Inflammatory macrophage (primary cell): Measurements from ENCODE around the gene KRTAP9-6.
"Not testable (repeated sequence)": the region's sequence is repeated elsewhere in the genome, so short reads cannot be mapped to it uniquely, and the experiment has no call there.

Experiments used
- DNase-seq, 2 donors: peaks; one replicate each; pipeline ENCODE4 v3.0.0-alpha.2; 2020 to 2022
- total RNA-seq, 18 experiments: gene quantifications; one replicate each; lab custom pipeline; 2026; ENCODE audit warnings: mixed read lengths in 6 of 18, inconsistent platforms in 2 of 18; lab: John Stamatoyannopoulos, UW

The KRTAP9-6 gene, protein sequence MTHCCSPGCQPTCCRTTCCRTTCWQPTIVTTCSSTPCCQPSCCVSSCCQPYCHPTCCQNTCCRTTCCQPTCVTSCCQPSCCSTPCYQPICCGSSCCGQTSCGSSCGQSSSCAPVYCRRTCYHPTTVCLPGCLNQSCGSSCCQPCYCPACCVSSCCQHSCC
- total RNA-seq, result 0 reads per million in 18 experiments

DNA sequence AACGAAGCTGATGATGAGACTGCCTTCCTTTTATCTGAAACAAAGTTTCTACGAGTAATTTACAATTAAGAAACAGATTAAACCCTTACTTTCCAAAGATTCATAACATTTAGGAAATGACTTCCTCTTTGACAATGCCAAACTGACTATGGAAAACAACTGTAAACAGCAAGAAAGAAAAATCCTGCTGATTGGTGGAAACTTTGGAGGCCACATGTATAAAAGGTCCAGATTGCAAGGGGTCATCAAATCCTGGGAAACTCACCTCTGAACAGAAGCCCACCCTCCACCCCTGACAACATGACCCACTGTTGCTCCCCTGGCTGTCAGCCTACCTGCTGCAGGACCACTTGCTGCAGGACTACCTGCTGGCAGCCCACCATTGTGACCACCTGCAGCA, at the start of gene KRTAP9-6:
TSS of gene KRTAP9-6 (plus strand) at position 301 of the 400 bp plus-strand sequence. CDS start at position 301, 0 bp downstream.
- DNase-seq, result no peak

DNA sequence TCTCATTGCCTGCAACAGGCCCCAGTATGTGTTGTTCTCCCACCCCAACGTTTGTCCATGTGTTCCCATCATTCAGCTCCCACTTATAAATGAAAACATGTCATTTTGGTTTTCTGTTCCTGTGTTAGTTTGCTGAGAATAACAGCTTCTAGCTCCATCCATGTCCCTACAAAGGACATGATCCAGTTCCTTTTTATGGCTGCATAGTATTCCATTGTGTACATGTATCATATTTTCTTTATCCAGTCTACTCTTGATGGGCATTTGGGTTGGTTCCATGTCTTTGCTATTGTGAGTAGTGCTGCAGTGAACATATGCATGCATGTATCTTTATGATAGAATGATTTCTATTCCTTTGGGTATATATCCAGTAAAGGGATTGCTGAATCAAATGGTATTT, 49.5 kb upstream of the KRTAP9-6 start:
- DNase-seq, result no peak

DNA sequence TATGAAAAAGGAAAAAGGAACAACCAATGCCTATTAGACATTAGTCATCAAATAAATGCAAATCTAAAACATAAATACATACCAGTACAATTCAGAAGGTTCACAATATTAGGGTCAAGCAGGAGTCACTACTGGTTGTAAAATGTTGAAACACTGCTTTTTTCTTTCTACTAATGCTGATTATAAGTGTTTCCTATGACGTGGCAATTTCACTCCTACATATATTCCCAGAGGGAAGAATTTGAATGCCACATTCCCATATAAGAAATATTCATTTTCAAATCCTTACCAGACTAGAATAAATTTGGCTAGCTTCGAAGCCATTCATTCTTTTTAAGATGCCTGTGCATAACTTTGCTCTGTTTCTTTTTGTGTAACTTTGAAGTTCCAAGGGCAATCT, 41.4 kb upstream of the KRTAP9-6 start:
- no peak for DNase-seq

DNA sequence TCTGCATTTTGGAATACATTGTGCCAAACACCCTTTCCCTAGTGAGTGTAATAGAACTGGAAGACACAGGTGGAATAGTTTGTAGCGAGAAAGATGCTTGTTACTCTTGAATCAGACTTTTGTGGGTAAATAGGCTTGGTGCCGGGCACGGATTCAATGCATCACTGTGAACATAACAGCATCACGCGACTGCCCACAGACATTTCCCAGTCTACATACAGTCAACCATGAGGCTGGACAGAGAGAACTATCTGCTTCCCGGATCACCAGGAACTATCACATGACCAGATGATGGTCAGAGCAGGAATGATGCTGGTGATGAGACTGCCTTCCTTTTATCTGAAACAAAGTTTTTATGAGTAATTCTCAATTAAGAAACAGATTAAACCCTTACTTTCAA, 39.1 kb upstream of the KRTAP9-6 start:
- DNase-seq, result no peak

DNA sequence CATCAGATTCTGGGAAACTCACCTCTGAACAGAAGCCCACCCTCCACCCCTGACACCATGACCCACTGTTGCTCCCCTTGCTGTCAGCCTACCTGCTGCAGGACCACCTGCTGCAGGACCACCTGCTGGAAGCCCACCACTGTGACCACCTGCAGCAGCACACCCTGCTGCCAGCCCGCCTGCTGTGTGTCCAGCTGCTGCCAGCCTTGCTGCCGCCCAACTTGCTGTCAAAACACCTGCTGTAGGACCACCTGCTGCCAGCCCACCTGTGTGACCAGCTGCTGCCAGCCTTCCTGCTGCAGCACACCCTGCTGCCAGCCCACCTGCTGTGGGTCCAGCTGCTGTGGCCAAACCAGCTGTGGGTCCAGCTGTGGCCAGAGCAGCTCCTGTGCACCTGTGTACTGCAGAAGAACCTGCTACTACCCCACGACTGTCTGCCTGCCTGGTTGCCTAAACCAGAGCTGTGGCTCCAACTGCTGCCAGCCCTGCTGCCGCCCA, 38.5 kb upstream of the KRTAP9-6 start, which contains the start of gene KRTAP9-2:
TSS of gene KRTAP9-2 (plus strand) at position 51 of the 498 bp plus-strand sequence. CDS start at position 58, 7 bp downstream.
- DNase-seq, result not testable (repeated sequence)

DNA sequence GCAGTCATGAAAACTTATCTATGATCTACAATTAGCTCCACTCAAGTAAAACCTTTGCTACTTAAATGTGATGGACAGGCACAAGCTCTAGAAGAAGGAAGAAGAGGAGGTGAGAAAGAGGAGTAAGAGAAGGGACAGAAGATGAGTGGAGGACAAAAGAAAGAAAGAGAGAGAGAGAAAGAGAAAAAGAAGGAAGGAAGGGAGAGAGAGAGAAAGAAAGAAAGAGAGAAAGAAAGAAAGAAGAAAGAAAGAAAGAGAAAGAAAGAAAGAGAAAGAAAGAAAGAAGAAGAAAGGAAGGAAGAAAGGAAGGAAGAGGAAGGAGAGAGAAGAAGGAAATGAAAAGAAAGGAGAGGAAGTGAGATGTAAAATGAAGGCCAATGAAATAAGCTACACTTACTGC, 35.1 kb upstream of the KRTAP9-6 start:
- no peak for DNase-seq

DNA sequence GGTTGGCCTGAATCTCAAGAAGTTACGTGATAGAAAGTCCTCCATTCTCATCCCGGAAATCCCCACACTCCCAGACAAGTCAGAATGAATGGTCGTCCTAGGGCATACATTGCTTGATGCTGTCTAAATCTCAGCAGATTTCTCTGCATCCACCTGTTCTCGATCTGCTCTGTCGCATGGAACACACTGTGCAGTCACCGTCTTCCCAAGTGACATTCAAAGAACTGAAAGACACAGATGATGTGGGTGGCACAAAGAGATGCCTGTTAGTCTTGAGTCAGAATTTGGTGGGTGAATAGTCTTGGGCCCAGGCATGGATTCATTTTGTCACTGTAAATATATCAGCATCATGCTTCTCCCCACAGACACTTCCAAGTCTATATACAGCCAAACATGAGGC, 33.4 kb upstream of the KRTAP9-6 start:
- no peak for DNase-seq

DNA sequence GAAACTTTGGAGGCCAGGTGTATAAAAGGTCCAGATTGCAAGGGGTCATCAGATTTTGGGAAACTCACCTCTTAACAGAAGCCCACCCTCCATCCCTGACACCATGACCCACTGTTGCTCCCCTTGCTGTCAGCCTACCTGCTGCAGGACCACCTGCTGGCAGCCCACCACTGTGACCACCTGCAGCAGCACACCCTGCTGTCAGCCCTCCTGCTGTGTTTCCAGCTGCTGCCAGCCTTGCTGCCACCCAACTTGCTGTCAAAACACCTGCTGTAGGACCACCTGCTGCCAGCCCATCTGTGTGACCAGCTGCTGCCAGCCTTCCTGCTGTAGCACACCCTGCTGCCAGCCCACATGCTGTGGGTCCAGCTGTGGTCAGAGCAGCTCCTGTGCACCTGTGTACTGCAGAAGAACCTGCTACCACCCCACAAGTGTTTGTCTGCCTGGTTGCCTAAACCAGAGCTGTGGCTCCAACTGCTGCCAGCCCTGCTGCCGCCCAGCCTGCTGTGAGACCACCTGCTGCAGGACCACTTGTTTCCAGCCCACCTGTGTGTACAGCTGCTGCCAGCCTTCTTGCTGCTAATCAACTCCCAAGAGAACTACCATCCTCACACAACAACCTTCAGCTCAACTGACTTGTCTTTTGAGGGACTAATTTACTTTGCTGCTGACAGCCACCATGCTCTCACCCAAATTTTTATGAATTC, 32.6 kb upstream of the KRTAP9-6 start, which contains the start of gene KRTAP9-3:
TSS of gene KRTAP9-3 (plus strand) at position 51 of the 707 bp plus-strand sequence. CDS start at position 104, 53 bp downstream.
- not testable (repeated sequence) for DNase-seq

DNA sequence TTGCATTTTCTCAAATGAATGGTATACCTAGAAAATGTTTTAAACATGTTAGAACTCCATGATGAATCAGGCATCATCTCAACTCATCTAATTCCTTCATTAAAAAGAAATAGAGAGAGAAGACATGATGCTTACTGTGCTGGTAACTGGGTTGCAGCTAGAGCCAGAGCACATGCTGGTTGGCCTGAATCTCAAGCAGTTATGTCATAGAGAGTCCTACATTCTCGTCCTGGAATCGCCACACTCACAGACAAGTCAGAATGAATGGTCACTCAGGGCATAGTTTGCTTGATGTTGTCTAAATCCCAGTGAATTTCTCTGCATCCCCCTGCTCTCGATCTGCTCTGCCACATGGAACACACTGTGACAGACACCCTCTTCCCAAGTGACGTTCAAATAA, 28.1 kb upstream of the KRTAP9-6 start:
- DNase-seq, result not testable (repeated sequence)

DNA sequence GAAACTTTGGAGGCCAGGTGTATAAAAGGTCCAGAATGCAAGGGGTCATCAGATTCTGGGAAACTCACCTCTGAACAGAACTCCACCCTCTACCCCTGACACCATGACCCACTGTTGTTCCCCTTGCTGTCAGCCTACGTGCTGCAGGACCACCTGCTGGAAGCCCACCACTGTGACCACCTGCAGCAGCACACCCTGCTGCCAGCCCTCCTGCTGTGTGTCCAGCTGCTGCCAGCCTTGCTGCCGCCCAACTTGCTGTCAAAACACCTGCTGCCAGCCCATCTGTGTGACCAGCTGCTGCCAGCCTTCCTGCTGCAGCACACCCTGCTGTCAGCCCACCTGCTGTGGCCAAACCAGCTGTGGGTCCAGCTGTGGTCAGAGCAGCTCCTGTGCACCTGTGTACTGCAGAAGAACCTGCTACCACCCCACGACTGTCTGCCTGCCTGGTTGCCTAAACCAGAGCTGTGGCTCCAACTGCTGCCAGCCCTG, 27.2 kb upstream of the KRTAP9-6 start, which contains the start of gene KRTAP9-8:
TSS of gene KRTAP9-8 (plus strand) at position 51 of the 489 bp plus-strand sequence. CDS start at position 104, 53 bp downstream.
- not testable (repeated sequence) for DNase-seq

DNA sequence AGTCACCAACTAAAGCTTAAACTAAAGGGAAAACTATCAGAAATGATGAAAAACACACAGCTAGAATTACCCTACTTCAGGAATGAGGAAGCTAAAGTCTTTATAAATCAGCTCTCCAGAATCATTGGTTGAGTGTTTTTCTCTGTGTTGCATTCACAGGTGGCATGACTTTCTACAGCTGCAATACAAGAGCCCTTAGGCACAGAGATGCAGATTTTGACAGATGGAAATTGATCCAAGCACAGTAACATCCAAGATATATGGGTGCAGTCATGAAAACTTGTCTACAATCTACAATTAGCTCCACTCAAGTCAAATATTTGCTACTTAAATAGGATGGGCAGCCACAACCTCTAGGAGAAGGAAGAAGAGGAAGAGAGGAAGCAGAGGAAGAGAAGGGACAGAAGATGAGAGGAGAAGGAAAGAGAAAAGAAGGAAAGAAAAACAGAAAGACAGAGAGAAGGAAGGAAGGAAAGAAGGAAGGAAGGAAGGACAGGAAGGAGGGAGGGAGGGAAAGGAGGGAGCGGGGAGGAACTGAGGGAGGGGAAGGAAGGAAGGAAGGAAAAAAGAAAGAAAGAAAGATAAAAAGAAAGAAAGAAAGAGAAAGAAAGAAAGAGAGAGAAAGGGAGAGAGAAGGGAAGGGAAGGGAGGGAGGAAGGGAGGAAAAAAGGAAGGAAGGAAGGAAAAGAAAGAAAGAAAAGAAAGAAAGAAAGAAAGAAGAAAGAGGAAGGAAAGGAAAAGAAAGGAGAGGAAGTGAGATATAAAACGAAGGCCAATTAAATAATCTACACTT, 18.0 kb upstream of the KRTAP9-6 start:
- DNase-seq, result not testable (repeated sequence)

DNA sequence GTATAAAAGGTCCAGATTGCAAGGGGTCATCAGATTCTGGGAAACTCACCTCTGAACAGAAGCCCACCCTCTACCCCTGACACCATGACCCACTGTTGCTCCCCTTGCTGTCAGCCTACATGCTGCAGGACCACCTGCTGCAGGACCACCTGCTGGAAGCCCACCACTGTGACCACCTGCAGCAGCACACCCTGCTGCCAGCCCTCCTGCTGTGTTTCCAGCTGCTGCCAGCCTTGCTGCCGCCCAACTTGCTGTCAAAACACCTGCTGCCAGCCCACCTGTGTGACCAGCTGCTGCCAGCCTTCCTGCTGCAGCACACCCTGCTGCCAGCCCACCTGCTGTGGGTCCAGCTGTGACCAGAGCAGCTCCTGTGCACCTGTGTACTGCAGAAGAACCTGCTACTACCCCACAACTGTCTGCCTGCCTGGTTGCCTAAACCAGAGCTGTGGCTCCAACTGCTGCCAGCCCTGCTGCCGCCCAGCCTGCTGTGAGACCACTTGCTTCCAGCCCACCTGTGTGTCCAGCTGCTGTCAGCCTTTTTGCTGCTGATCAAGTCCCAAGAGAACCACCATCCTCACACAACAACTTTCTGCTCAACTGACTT, 15.4 kb upstream of the KRTAP9-6 start, which contains the start of gene KRTAP9-4:
TSS of gene KRTAP9-4 (plus strand) at position 51 of the 604 bp plus-strand sequence. CDS start at position 85, 34 bp downstream.
- DNase-seq, result not testable (repeated sequence)

DNA sequence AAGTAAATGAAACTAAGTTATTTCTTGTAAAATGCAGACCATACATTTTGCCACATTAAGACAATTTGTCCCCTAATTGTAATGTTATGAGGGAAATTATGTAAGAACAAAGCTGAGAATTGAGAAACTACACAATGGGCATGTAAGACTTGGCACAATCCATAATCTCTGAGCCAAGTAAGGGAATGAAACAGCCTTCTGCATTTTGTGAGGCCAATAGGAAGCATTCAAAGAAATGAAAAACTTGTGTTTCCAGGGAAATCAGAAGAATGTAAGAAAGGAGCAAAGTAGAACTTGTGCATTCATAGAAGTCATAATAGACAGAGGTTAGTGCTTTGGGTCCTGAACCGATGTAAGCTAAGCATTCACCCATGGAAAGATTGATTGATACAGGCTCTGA, 13.9 kb upstream of the KRTAP9-6 start:
- no peak for DNase-seq

DNA sequence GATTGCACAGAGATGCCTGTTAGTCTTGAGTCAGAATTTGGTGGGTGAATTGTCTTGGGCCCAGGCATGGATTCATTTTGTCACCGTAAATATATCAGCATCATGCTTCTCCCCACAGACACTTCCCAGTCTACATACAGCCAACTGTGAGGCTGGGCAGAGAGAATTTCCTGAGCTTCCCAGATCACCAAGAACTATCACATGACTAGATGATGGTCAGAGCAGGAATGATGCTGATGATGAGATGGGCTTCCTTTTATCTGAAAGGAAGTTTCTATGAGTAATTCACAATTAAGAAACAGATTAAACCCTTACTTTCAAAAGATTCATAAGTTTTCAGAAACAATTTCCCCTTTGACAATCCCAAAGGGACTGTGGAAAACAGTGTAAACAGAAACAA, 10.3 kb upstream of the KRTAP9-6 start:
- no peak for DNase-seq

DNA sequence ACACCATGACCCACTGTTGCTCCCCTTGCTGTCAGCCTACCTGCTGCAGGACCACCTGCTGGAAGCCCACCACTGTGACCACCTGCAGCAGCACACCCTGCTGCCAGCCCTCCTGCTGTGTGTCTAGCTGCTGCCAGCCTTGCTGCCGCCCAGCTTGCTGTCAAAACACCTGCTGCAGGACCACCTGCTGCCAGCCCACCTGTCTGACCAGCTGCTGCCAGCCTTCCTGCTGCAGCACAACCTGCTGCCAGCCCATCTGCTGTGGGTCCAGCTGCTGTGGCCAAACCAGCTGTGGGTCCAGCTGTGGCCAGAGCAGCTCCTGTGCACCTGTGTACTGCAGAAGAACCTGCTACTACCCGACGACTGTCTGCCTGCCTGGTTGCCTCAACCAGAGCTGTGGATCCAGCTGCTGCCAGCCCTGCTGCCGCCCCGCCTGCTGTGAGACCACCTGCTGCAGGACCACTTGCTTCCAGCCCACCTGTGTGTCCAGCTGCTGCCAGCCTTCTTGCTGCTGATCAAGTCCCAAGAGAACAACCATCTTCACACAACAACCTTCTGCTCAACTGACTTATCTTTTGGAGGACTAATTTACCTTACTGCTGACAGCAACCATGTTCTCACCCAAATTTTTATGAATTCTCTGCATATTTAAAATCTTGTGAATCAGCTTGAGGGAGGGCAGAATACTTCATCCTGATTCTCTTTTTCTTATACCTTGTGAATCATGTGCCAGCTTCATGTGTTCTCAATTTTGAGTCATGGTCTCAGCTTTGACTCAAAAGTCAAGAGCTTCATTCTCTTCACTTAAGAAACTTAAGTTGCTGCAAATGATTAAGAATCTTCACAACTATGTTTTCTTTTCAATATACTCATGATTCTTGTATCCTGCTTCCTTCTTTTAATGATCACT, 9.5 kb upstream of the KRTAP9-6 start, which contains the start of gene KRTAP9-9:
TSS of gene KRTAP9-9 (plus strand) at position 4 of the 910 bp plus-strand sequence.
- not testable (repeated sequence) for DNase-seq

DNA sequence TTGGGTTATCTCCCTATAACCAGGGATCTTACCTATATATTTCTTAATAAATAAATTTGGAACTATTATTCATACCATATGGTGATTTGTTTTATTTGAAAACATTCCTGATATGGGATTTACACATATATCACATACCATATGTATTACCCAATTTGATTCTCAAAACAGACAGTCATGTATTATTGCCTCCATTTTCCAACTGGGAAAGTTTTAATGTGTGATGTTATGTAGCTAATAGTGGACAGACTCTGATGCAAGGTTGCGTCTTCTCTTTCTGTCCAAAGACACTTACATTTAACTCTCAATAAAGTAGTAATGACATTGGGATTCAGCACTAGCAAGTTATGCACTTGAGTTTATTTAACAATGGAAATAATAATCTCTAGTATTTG, 8.9 kb upstream of the KRTAP9-6 start:
- no peak for DNase-seq

DNA sequence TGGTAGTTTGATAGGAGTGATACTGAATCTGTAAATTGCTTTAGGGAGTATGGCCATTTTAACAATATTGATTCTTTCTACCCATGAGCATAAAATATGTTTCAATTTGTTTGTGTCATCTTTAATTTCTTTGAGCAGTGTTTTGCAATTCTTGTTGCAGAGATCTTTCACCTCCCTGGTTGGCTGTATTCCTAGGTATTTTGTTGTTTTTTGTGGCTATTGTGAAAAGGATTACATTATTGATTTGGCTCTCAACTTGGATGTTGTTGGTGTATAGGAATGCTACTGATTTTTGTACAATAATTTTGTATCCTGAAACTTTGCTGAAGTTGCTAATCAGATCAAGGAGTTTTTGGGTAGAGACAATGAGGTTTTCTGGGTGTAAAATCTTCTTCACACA, 6.8 kb upstream of the KRTAP9-6 start:
- no peak for DNase-seq

DNA sequence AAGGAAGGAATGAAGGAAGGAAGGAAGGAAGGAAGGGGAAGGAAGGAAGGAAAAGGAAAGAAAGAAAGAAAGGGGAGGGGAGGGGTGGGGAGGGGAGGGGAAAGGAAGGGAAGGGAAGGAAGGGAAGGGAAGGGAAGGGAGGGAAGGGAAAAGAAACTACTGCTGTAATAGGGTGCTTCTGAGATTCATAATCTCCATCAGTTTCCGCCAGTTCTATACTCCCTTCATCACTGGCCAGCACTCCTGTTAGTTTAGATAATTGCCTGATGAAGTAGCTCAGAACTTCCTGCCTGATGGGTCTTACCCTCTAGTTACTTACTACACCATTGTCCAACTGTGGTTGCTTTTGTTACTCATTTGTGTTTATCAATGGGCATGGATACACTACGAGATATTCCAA, 2.0 kb upstream of the KRTAP9-6 start:
- no peak for DNase-seq

DNA sequence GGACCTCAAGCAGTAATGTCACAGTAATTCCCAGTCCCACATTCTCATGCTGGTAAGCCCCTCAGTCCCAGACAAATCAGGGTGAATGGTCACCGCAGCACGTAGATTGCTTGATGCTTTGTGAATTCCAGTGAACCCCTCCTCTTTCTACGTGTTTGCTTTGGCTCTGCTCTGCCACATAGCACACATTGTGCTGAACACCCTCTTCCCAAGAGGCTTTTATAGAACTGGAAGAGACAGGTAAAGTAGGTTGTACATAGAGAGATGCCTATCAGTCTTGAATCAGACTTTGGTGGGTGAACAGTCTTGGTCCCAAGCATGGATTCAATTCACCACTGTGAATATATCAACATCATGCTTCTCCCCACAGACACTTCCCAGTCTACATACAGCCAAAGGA, 579 bp upstream of the KRTAP9-6 start:
- no peak for DNase-seq

DNA sequence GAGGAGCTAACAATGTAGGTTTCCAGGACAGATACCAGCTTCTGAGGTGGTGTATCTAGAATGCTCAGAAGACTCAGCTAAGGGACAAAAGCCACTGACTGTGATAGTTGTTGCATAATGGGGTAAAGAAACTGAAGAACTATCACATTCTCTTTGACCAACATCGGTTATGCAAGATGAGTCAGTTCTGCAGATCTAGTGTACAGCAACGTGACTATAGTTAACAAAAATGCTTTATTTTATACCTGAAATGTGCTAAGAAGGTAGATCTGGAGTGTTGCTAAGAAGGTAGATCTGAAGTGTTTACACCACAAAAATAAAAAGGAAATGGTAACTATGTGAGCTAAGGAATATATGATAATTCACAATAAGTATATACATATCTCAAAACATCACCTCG, 2.5 kb downstream of the KRTAP9-6 start:
- no peak for DNase-seq

DNA sequence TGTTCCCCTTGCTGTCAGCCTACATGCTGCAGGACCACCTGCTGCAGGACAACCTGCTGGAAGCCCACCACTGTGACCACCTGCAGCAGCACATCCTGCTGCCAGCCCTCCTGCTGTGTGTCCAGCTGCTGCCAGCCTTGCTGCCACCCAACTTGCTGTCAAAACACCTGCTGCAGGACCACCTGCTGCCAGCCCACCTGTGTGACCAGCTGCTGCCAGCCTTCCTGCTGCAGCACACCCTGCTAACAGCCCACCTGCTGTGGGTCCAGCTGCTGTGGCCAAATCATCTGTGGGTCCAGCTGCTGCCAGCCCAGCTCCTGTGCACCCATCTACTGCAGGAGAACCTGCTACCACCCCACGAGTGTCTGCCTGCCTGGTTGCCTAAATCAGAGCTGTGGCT, 6.1 kb downstream of the KRTAP9-6 start:
- DNase-seq, result not testable (repeated sequence)
